CD1c-positive myeloid dendritic cell (primary cell): ENCODE measurements around the gene TARS2.

Source experiments
- DNase-seq: peaks from one replicate; pipeline ENCODE4 v3.0.0-alpha.2; 2016; ENCODE audit errors: extremely low spot score

The TARS2 gene

DNA sequence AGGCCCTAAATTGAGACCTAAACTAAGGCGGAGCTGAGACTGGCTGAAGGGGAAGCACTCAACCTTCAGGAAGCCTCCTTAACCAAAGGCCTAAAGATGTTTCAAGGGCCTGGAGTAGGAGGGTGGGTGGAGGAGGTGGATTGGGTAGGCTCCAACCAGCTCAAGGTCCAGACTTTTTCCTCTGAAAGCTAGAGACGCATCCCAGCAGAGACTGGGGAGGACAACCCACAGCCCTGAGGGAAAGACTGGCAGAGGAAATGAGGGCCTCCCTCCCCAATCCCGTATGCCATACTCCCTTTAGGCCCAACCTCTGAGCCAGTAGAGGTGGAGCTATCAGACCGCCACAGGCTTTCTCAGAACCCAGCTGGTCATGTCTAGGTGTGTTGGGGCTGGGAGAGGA is 21.8 kb downstream of the TARS2 start:
- no peak for DNase-seq

GRCh38 chr1:150511551-150511950 is 24.3 kb downstream of the TARS2 start:
- DNase-seq, result no peak

GRCh38 chr1:150511985-150512660 is 24.9 kb downstream of the TARS2 start:
- no peak for DNase-seq

DNA sequence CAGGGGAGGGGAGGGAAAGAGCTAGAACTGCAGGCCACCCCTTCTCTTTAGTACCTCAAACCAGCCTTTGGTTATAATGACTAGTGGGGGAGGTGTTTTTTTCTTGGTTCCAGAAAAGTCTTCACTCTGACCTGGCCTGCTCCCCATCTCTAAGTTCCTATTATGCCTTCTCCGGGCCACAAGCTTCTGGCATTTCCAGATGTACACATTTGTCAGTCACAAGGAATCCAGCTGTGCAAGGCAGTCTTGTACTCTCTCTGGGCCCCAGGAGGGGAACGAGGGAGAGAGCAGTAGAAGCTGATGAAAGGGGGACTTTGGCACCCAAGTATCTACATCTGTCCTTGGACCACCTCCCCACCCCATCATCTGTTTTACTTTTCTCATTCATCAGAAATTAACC is 25.6 kb downstream of the TARS2 start:
- no peak for DNase-seq

- DNase-seq, result no peak
Measured at GRCh38 chr1:150513351-150513791, 26.2 kb downstream of the TARS2 start.

GRCh38 chr1:150514260-150514659 is 27.0 kb downstream of the TARS2 start:
- DNase-seq, result no peak

DNA sequence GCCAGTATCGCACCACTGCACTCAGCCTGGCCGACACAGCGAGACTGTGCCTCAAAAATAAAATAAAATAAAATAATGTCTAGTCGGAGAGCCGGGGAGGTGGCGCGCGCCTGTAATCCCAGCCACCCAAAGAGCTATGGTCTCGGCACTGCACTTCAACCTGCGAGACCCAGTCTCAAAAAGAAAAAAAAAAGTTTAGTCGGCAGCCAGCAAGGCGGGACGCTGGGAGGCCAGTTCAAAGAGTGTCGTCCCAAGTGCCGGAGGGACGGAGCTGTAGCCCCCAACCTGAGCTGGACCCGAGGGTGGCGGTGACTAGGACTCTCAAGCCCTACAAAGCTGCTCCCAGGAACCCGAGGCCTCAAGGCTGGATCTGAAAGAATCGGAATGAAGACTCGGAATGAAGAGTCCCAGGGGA is 27.7 kb downstream of the TARS2 start:
- DNase-seq, result no peak

DNA sequence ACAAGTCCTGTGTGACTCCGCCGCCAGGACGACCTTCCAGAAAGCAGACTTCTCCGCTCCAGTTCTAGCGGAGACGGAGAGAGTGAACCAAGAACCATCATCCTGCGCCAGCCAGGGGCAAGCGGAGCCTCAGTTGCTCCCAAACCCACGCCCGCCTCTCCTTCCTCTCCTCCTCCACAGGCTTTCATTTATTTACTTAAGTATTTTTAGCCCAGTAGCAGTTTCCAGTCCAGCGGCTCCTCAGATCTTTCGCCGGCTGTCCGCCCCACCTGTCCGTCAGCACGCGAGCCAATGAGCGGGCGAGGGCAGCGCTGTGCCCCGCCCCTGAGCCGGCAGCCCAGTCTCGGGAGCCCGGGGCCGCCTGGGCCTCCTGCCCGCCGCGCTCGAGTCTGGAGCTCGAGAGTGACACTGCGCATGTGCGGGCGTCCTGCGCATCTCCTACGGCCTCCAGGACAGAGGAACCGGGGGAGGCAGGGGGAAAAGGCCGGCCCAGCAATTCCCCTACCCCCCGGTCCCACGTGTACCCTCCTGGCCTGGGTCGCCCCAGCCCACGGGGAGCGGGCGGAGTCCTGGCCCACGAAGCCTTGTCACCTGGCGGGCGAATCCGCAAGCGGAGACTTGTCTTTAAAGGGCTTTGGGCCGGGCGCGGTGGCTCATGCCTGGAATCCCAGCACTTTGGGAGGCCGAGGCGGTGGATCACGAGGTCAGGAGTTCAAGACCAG is 28.3 kb downstream of the TARS2 start, which contains the start of gene FALEC:
TSS of gene FALEC (plus strand) at position 425 of the 722 bp plus-strand sequence.
- peak; percentile 98 for DNase-seq

DNA sequence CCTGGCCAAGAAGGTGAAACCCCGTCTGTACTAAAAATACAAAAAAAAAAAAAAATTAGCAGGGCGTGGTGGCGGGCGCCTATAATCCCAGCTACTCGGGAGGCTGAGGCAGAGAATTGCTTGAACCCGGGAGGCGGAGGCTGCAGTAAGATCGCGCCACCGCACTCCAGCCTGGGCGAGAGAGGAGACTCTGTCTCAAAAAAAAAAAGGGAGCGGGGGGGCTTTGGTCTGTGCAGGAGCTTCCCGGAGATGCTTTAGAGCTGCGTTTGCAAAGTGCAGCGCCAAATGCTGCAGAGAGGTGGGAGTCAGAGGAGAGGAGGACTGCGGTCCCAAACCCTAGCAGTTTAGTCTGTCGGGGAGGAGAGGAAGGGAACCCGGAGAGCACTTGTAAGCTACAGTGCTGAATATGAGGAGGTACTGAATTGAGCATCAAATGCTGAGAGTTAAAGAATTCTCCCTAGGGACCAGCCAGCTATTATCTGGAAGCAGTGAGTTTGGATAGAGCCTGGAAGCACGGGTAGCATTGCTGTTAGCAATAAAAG is 28.9 kb downstream of the TARS2 start:
- DNase-seq, result no peak

- DNase-seq, result no peak
Measured at GRCh38 chr1:150516616-150517015, 29.4 kb downstream of the TARS2 start.

DNA sequence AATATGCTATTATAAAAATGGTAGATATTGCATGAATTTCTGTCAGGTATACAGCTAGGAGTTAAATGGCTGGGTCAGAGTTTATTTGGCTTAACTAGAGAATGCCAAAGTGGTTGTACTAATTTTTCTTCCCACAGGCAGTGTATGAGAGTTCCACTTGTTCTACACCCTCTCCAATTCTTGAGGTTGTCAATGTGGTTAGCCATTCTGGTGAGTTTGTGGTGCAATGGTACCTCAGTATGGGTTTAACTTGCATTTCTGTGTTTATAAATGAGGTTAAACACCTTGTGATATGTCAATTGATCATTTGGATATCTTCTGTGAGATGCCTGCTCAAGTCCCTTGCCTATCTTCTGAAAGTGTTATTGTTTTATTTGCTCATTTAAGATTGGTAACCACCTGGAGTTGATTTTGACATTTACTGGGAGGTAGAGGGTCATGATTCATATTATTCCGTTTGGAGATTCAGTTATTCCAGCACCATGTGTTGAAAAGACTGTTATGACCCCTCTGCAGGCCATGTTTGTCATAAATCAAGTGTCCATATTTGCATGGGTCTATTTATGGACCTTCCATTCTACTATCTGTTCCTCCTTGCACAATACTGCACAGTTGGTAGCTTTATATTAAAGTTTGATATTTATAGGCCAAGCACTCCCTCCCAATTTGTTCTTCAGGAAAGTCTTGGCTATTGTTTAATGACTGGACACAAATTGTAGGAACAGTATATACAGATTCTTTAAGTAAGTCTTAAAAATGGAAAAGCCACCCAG is 34.2 kb downstream of the TARS2 start:
- DNase-seq, result no peak

- DNase-seq, result no peak
Measured at GRCh38 chr1:150525348-150525747, 38.1 kb downstream of the TARS2 start.

DNA sequence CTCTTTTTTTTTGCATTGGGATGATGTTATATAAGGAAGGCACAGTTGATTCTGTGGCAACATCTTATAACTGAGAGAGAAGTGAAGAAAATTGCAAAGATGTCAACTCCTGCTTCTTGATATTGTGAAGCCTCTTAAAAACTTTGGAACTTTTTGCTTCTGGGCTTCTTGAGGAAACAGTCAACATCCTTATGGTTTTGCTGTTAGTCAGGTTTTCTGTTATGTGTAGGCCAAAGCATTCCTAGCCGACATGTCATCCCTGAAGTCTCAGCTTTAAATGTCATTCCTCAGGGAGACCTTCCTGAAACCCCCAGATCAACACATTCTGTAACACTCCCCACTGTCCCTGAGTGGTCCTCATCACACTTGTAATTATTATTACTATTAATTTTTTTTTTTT is 41.0 kb downstream of the TARS2 start:
- DNase-seq, result no peak

GRCh38 chr1:150529017-150529416 is 41.8 kb downstream of the TARS2 start:
- DNase-seq, result no peak

DNA sequence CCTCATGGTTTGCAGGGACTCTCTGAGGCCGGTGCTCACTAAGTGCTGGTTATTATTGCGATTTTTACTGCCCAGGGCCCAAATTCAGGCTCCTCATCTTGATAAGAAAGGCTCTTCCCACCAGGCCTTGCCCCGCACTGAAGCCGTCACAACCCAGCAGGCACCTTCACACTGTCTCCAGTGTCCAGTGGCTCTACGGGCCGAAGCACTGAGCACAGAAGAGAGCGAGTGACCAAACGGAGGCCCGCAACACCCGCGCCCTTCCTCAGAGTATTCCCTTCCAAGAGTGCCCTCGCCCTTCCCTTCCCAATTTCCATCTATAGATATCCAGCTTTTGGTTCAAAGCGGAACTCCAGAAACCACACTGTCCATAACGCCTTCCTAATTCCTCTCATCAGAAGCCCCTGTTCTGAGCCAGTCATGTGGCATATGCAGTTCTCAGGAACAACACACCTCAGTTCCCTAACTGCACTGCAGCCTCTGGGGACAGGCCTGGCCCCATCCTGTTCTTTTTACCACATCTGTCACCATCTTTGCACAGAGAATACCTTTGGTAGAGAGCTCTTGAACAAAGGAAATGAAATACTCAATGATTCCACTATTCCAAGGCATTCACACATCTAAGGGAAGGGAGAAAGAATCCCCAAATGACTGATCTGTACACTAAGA is 43.4 kb downstream of the TARS2 start:
- no peak for DNase-seq

DNA sequence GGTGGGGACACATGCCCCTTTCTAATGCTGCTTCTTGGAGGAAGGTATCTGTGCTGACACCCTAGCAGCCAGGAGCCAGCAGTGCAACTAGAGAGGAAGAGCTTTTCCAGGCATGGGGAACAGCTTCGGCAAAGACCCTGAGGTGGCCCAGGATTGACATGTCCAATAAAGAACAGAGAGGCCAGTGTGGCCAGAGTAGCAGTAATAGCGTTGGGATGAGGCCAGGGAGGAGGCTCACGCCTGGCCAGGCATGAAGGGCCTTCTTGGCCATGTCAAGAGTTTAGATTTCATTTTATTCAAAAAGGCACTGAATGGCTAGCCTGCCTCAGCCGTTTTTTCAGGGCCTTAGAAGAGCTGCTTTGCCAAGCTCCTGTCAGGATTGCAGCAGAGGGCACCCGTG is 45.6 kb downstream of the TARS2 start:
- no peak for DNase-seq

DNA sequence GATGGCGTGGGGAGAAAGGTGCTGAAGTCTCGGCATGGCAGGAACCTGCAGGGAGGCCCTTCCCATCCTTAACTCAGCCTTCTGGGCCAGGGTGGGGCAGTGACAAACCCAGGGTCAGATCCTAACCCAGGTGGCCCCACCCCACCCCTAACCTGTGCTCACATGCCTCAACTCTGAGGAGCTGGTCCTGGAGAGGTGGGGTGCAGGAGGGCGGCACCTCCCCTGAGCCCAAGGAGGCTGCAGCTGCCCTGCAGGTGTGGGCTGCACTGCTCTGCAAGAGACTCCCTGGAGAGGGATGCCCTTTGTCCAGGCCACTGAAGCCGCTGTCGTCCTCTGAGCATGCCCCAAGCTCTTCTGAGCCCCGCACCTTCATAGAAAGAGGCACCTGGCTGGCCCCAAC is 46.8 kb downstream of the TARS2 start:
- DNase-seq, result no peak

DNA sequence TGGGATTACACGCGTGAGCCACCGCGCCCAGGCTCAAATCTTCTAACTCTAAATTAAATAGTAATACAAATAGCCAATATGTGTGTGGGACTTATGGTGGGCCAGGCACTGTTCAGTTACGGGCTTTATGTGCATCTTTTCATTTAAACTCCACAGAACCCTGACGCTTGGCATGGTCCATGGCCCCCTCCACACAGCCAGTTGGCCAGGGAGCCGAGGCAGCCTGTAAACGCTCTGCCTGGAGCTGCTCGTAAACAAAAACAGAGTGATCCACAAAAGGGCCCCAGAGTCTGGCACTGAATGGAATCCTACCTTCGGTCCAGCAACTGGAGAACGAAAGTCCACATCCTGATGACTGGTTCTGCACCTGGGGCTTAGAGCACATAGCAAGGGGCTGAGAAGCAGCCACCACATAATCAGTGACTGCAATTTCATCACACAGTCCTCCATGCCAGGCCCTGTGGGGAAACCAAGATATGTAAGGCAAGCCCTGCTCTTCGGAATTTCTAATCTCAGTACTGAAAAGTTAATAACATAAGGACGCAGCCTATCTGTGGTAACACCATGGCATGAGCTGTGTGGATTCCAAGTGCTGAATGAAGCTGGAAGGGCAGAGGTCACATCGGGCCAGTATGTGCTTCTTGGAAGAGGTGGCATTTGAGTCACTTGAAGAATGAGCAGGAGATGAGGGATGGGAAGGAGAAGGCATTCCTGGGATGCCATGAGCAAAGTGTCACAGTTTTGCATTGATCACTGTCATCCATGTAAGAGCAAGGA is 48.5 kb downstream of the TARS2 start:
- DNase-seq, result no peak

GRCh38 chr1:150536836-150537731 is 49.9 kb downstream of the TARS2 start:
- DNase-seq, result no peak
